Adrenal gland (tissue), 5 donors: ENCODE data around the gene FUT7.

Experiments used
- POLR2A ChIP-seq, 2 donors: fragments of 450-650 bp; IDR thresholded peaks; one replicate each; pipeline ENCODE4 v1.6.1; 2017; ENCODE audit warnings: antibody characterized with exemption in 2 of 2, mild to moderate bottlenecking in 2 of 2, moderate library complexity in 1 of 2
- TF ChIP-seq, protein P1 (sequence below), 6 experiments: fragments of 450-650 bp in 4 of 6; fragments of 200-600 bp in 2 of 6; sonication (generic) in 1 of 6; IDR thresholded peaks; 1 replicate in 5 of 6; 2 replicates in 1 of 6; pipeline versions ENCODE4 v1.5.1 to v1.8.0; 2016 to 2021; ENCODE audit warnings: antibody characterized with exemption in 6 of 6, mild to moderate bottlenecking in 2 of 6, moderate library complexity in 1 of 6
- donor health status: DM: no; HTN: no; CAD: no.

DNA sequence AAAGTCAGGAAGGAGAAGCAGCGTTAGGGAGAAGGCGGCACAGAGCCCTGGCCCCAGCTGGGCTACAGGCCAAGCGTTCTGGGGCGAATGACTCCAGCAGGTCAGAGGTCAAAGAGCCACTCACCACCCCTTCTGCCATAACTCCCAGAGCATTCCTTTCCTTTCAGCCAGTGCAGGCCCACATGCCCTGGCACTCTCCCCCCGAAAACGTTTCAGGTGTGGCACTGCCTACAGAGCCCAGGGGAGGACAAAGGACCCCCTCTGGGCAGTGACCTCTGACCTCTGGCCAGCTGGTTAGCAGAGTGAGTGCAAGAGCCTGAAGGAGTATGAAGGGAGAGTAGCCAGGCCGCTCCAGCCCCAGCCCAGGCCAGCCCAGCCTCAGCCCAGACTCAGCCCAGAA is 8.7 kb downstream of the FUT7 start:
- TF ChIP-seq, protein P1, sequence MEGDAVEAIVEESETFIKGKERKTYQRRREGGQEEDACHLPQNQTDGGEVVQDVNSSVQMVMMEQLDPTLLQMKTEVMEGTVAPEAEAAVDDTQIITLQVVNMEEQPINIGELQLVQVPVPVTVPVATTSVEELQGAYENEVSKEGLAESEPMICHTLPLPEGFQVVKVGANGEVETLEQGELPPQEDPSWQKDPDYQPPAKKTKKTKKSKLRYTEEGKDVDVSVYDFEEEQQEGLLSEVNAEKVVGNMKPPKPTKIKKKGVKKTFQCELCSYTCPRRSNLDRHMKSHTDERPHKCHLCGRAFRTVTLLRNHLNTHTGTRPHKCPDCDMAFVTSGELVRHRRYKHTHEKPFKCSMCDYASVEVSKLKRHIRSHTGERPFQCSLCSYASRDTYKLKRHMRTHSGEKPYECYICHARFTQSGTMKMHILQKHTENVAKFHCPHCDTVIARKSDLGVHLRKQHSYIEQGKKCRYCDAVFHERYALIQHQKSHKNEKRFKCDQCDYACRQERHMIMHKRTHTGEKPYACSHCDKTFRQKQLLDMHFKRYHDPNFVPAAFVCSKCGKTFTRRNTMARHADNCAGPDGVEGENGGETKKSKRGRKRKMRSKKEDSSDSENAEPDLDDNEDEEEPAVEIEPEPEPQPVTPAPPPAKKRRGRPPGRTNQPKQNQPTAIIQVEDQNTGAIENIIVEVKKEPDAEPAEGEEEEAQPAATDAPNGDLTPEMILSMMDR (IDR thresholded peaks at IDR 0.05), result no peak
- no peak for TF ChIP-seq POLR2A (IDR thresholded peaks at IDR 0.05)
